ENCODE results near the gene SH3RF3.

GRCh38 chr2:109194620-109194937, 65.6 kb downstream of the SH3RF3 start:
- TF ChIP-seq ZNF174 (CRISPR knock-in tag; IDR thresholded peaks at IDR 0.05), result no peak
- no peak for TF ChIP-seq MNT (conservative IDR thresholded peaks at IDR 0.05)
- TF ChIP-seq GATAD2B (IDR thresholded peaks at IDR 0.05; ENCODE audit: borderline replicate concordance), result no peak
- no peak for TF ChIP-seq CTCF (IDR thresholded peaks at IDR 0.05 in 2 of 3, conservative IDR thresholded peaks at IDR 0.05 in 1 of 3; ENCODE audit: insufficient read depth in 2 of 3, low read depth in 1 of 3, low read length in 3 of 3)
- no peak for TF ChIP-seq ELK1 (CRISPR knock-in tag; IDR thresholded peaks at IDR 0.05)
- TF ChIP-seq FOXJ3 (CRISPR knock-in tag; IDR thresholded peaks at IDR 0.05), result no peak
